Loucy (cell line): ENCODE results near the gene ACP3.

ENCODE experiments used
- CTCF ChIP-seq: fragments of 200-600 bp; sonication (generic); conservative IDR thresholded peaks from 2 replicates; pipeline ENCODE4 v1.5.1; 2014; ENCODE audit warnings: mild to moderate bottlenecking, antibody characterized with exemption, low read length
- EZH2phosphoT487 ChIP-seq: fragments of 200-600 bp; IDR thresholded peaks from 2 replicates; pipeline ENCODE4 v1.6.1; 2018; ENCODE audit warnings: antibody characterized with exemption, mild to moderate bottlenecking, moderate library complexity, borderline replicate concordance

- TF ChIP-seq CTCF (no peak), EZH2phosphoT487 (no peak)
These were observed 89.4 kb downstream of the ACP3 start for GRCh38 chr3:132406587-132406986.
